ENCODE measurements around the gene RPS6KC1. TPM values are rescaled to one million over a fixed set of nuclear protein-coding genes. Genes with fewer than 3 reads are reported as not detected.
"Not testable (repeated sequence)": the region's sequence is repeated elsewhere in the genome, so short reads cannot be mapped to it uniquely, and the experiment has no call there.

RPS6KC1 gene
- total and polyA plus RNA-seq, 4 donors = 26.2 to 66.9 (median 33.8) TPM

DNA sequence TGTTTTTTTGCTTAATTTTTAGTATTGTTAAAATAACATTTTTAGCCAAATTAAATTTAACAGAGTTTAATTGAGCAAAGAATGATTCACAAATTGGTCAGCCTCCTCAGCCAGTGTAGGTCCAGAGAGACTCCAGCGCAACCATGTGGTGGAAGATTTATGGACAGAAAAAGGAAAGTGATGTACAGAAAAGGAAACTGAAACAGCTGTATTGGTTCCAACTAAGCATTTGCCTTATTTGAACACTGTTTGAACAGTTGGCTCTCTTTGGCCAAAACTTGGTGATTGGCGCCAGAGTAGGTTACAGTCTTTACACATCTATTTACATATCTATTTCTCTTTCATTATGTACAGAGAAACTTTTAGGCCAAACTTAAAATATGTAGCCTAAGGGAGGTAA lies 19.4 kb downstream of the RPS6KC1 start:
- no peaks in the 10 kb centered on the region for H3K4me1 ChIP-seq (ENCODE audit: control insufficient read depth, insufficient read depth, low read length)
- H3K27me3 ChIP-seq (ENCODE audit: control insufficient read depth, insufficient read depth, low read length) = no peaks in the 10 kb centered on the region
- H3K9me3 ChIP-seq (ENCODE audit: control insufficient read depth, insufficient read depth, low read length) = no peaks in the 10 kb centered on the region
- no peak overlapping the region for H3K4me3 ChIP-seq (ENCODE audit: low read depth, low read length)
- DNase-seq (ENCODE audit: low read depth in 4 of 6, low spot score in 6 of 6) = no peak
- H3K36me3 ChIP-seq (ENCODE audit: control insufficient read depth, insufficient read depth, low read length) = no peaks in the 10 kb centered on the region
- H3K27ac ChIP-seq (ENCODE audit: low read depth, low read length) = no peak overlapping the region
- 14% methylated on average over 1 of the region's 2 CpGs for WGBS (ENCODE audit: insufficient coverage)

DNA sequence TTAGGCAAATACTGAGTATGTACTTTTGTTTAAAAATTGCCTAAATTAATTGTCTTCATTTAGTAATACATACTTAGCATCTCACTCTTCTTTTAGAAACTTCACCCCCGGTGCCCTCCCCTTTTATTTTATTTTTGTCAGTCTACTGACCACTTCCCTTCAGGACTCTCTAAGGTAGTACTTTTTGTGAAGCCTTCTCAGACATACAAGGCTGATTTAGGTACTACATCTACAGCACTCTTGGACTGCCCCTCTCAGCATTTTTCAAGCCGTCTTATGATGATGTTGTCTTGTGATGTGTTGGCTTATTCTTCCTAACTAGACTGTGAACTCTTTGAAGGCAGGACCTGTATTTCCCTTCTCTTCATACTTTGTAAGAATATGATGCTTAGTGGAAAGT lies 24.7 kb downstream of the RPS6KC1 start:
- no peak overlapping the region for H3K4me3 ChIP-seq (ENCODE audit: low read depth, low read length)
- no peaks in the 10 kb centered on the region for H3K4me1 ChIP-seq (ENCODE audit: control insufficient read depth, insufficient read depth, low read length)
- no peaks in the 10 kb centered on the region for H3K27me3 ChIP-seq (ENCODE audit: control insufficient read depth, insufficient read depth, low read length)
- no peak for DNase-seq (ENCODE audit: low read depth in 4 of 6, low spot score in 6 of 6)
- no peak overlapping the region for H3K27ac ChIP-seq (ENCODE audit: low read depth, low read length)
- no CpG with 5 or more reads among the region's 2 CpGs for WGBS (ENCODE audit: insufficient coverage)
- no peaks in the 10 kb centered on the region for H3K9me3 ChIP-seq (ENCODE audit: control insufficient read depth, insufficient read depth, low read length)
- no peaks in the 10 kb centered on the region for H3K36me3 ChIP-seq (ENCODE audit: control insufficient read depth, insufficient read depth, low read length)

DNA sequence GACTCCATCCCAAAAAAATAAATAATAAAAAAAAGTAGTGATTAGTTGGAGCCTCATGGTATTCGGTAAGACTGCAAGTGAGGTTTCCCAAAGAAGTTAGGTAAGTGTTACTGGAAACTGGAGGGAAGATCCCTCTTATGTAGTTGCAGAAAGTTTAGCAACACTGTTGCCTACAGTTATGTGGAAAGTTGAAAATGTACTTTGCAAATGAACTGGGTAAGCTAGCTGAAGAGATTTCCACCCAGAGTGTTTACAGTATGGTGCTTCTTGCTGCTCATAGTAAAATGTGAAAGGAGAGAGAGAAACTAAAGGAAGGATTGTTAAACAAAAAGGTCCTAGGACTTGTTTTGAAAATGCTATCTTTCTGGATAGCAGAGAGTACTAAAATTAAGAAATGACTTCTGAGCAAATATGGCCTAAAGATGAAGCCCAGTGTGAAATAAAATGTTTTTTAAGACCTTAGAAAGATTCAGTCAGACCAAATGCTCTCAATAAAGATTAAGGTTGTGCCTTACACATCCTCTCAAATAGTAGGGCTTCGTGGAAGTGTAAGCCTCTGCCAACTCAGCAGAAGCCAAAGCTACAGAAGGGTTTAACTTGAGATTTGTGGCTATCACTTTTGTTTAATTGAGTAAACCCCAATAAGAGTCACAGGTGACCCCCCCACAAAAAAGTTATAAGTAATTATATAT lies 31.5 kb downstream of the RPS6KC1 start:
- peaks cover 11% of the 10 kb centered on the region for H3K36me3 ChIP-seq (ENCODE audit: control insufficient read depth, insufficient read depth, low read length)
- no peak overlapping the region for H3K4me3 ChIP-seq (ENCODE audit: low read depth, low read length)
- no peak overlapping the region for H3K27ac ChIP-seq (ENCODE audit: low read depth, low read length)
- no peaks in the 10 kb centered on the region for H3K4me1 ChIP-seq (ENCODE audit: control insufficient read depth, insufficient read depth, low read length)
- no peaks in the 10 kb centered on the region for H3K27me3 ChIP-seq (ENCODE audit: control insufficient read depth, insufficient read depth, low read length)
- 93% methylated on average over 1 of the region's 2 CpGs for WGBS (ENCODE audit: insufficient coverage)
- no peak for DNase-seq (ENCODE audit: low read depth in 4 of 6, low spot score in 6 of 6)
- no peaks in the 10 kb centered on the region for H3K9me3 ChIP-seq (ENCODE audit: control insufficient read depth, insufficient read depth, low read length)

DNA sequence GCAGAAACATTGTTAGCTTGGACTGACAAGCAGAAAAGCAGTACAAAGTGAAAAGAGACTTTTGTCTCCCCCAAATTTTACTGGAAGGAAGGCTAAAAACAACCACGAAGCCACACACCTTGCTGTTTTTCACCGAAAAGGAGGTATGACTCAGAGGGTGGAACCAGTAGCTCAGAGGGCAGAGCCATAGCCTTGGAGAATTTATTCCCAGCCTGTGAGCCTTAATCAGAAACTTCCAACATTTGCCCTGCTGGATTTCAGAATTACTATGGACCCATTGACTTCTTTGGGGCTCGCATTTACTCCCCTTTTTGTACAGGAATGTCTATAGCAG lies 32.0 kb downstream of the RPS6KC1 start:
- Histone ChIP-seq H3K27ac (ENCODE audit: low read depth, low read length) (no peak overlapping the region), H3K9me3 (ENCODE audit: control insufficient read depth, insufficient read depth, low read length) (no peaks in the 10 kb centered on the region), H3K36me3 (ENCODE audit: control insufficient read depth, insufficient read depth, low read length) (peaks cover 11% of the 10 kb centered on the region), H3K4me1 (ENCODE audit: control insufficient read depth, insufficient read depth, low read length) (no peaks in the 10 kb centered on the region), H3K4me3 (ENCODE audit: low read depth, low read length) (no peak overlapping the region), H3K27me3 (ENCODE audit: control insufficient read depth, insufficient read depth, low read length) (no peaks in the 10 kb centered on the region)
- 100% methylated on average over 2 of the region's 3 CpGs for WGBS (ENCODE audit: insufficient coverage)
- DNase-seq (ENCODE audit: low read depth in 4 of 6, low spot score in 6 of 6) = no peak

DNA sequence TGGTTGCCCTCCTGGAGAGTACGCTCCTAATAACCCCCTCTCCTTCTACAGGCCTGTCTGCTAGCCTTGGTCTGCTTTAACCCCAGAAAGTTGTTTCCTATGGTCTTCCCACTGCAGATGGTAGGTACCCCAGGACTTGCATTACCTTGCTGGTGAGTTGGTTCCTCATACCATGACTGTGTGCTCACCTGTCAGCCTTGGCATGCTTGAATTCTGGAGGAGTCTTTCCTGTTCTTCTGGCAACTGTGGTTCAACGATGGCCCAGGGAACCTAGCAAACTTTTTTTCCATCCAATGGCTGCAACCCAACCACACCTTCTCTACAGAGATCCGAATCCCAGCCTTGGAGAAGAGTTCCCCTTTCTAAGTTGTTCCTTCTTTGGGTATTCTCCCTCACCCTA lies 36.9 kb downstream of the RPS6KC1 start:
- Histone ChIP-seq H3K9me3 (ENCODE audit: control insufficient read depth, insufficient read depth, low read length) (no peaks in the 10 kb centered on the region), H3K27ac (ENCODE audit: low read depth, low read length) (no peak overlapping the region), H3K36me3 (ENCODE audit: control insufficient read depth, insufficient read depth, low read length) (peaks cover 10% of the 10 kb centered on the region), H3K4me3 (ENCODE audit: low read depth, low read length) (no peak overlapping the region), H3K27me3 (ENCODE audit: control insufficient read depth, insufficient read depth, low read length) (no peaks in the 10 kb centered on the region), H3K4me1 (ENCODE audit: control insufficient read depth, insufficient read depth, low read length) (no peaks in the 10 kb centered on the region)
- 100% methylated on average over 1 of the region's 3 CpGs for WGBS (ENCODE audit: insufficient coverage)
- no peak for DNase-seq (ENCODE audit: low read depth in 4 of 6, low spot score in 6 of 6)

DNA sequence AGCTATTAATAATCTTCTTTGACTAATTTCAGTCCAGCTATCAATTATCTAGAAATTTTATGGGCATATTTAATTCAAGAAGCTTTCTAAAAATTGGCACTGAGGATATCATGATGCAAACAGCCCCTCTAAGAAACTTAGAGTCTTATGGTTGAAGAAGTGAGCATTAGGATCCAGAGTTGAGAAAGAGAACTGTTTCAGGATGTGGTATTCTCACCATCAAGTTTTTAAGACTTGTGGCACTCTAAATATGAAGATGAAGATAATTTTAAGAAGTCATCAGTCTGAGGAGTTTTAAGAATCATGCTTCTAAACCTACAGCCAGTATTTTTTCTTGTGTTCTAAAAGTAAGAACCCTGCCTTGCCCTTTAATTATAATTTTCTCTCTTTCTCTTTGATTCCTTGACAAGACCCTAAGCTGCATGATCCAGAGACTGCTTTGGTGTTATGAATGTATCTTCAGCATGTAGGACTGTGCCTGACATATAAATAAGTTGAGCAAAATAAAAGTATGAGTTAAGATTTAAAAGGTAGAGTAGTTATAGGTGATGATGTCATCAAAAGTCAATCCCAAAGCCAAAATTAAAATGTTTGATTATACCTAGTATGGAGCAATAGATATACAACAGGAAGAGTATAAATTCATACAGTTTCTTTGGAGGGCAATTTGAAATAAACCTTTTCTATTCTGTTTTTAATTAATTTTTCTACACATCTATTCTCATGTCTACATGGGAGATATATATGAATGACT lies 39.1 kb downstream of the RPS6KC1 start:
- Histone ChIP-seq H3K27ac (ENCODE audit: low read depth, low read length) (no peak overlapping the region), H3K4me3 (ENCODE audit: low read depth, low read length) (no peak overlapping the region), H3K9me3 (ENCODE audit: control insufficient read depth, insufficient read depth, low read length) (no peaks in the 10 kb centered on the region), H3K4me1 (ENCODE audit: control insufficient read depth, insufficient read depth, low read length) (no peaks in the 10 kb centered on the region), H3K36me3 (ENCODE audit: control insufficient read depth, insufficient read depth, low read length) (peaks cover 6% of the 10 kb centered on the region), H3K27me3 (ENCODE audit: control insufficient read depth, insufficient read depth, low read length) (no peaks in the 10 kb centered on the region)
- DNase-seq (ENCODE audit: low read depth in 4 of 6, low spot score in 6 of 6) = no peak

DNA sequence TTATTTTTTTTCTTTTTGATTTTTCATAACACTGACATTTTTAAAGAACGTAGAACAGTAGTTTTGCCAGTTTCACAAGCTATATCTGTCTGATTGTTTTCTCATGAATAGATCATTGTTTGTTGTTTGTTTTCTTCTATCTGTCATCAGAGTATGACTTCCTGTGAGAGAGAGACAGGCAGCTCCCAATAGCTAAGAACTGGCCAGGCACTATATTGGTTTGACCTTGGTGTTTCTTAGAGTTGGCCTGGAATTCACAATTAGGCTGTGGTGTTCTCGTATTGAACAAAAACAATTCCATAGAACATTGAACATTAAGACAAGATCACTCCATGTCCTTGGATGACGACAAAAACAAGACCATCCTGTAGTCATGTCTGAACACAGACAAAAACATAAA lies 43.4 kb downstream of the RPS6KC1 start:
- Histone ChIP-seq H3K36me3 (ENCODE audit: control insufficient read depth, insufficient read depth, low read length) (no peaks in the 10 kb centered on the region), H3K4me3 (ENCODE audit: low read depth, low read length) (no peak overlapping the region), H3K4me1 (ENCODE audit: control insufficient read depth, insufficient read depth, low read length) (no peaks in the 10 kb centered on the region), H3K27me3 (ENCODE audit: control insufficient read depth, insufficient read depth, low read length) (no peaks in the 10 kb centered on the region), H3K27ac (ENCODE audit: low read depth, low read length) (no peak overlapping the region), H3K9me3 (ENCODE audit: control insufficient read depth, insufficient read depth, low read length) (no peaks in the 10 kb centered on the region)
- WGBS (ENCODE audit: insufficient coverage) = 83% methylated on average over 1 of the region's 3 CpGs
- no peak for DNase-seq (ENCODE audit: low read depth in 4 of 6, low spot score in 6 of 6)

DNA sequence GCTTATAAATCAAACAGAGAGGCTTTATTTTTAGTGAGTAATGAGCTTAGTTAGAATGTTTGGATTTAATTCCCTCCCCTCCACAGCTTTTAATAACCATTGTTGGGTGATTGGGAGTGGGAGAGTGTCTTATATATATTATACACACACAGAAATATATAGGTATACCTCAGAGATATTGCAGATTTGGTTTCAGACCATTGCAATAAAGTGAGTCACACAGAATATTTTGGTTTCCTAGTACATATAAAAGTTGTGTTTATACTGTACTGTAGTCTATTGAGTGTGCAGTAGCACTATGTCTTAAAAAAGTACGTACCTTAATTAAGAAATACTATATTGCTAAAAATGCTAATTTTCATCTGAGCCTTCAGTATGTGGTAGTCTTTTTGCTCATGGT lies 44.4 kb downstream of the RPS6KC1 start:
- DNase-seq (ENCODE audit: low read depth in 4 of 6, low spot score in 6 of 6) = no peak
- Histone ChIP-seq H3K4me3 (ENCODE audit: low read depth, low read length) (no peak overlapping the region), H3K36me3 (ENCODE audit: control insufficient read depth, insufficient read depth, low read length) (no peaks in the 10 kb centered on the region), H3K27me3 (ENCODE audit: control insufficient read depth, insufficient read depth, low read length) (no peaks in the 10 kb centered on the region), H3K9me3 (ENCODE audit: control insufficient read depth, insufficient read depth, low read length) (no peaks in the 10 kb centered on the region), H3K27ac (ENCODE audit: low read depth, low read length) (no peak overlapping the region), H3K4me1 (ENCODE audit: control insufficient read depth, insufficient read depth, low read length) (no peaks in the 10 kb centered on the region)
- no CpG with 5 or more reads among the region's 1 CpG for WGBS (ENCODE audit: insufficient coverage)

DNA sequence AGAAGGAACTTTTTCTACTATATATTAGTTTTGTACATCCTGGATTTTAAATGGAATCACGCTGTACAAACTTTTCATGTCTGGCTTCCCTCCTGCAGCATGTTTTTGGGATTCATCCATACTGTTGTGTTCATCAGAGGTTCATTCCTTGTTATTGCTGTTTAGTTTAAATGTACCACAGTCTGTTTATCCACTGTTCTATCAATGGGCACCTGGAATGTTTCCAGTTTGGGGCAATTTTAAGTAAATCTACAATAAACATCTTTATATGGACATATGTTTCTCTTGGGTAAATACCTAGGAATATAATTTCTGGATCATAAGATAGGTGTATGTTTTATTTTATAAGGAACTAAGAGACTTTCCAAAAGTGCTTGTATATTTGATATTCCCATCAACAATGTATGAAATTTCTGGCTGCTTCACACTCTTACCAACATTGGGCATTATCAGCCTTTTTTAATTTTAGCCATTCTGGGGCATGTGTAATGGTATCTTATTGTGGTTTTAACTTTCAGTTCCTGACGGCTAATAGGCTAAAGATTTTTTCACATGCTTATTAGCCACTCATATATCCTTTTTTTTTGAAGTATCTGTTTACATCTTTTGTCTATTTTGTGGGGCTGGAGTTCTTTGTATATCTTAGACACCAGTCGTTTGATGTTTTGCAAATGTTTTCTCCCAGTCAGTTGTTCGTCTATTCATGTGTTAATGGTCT lies 48.8 kb downstream of the RPS6KC1 start:
- no peaks in the 10 kb centered on the region for H3K36me3 ChIP-seq (ENCODE audit: control insufficient read depth, insufficient read depth, low read length)
- no peaks in the 10 kb centered on the region for H3K27me3 ChIP-seq (ENCODE audit: control insufficient read depth, insufficient read depth, low read length)
- DNase-seq (ENCODE audit: low read depth in 4 of 6, low spot score in 6 of 6) = no peak
- no peak overlapping the region for H3K4me3 ChIP-seq (ENCODE audit: low read depth, low read length)
- WGBS (ENCODE audit: insufficient coverage) = no CpG with 5 or more reads among the region's 4 CpGs
- H3K27ac ChIP-seq (ENCODE audit: low read depth, low read length) = no peak overlapping the region
- no peaks in the 10 kb centered on the region for H3K9me3 ChIP-seq (ENCODE audit: control insufficient read depth, insufficient read depth, low read length)
- no peaks in the 10 kb centered on the region for H3K4me1 ChIP-seq (ENCODE audit: control insufficient read depth, insufficient read depth, low read length)

DNA sequence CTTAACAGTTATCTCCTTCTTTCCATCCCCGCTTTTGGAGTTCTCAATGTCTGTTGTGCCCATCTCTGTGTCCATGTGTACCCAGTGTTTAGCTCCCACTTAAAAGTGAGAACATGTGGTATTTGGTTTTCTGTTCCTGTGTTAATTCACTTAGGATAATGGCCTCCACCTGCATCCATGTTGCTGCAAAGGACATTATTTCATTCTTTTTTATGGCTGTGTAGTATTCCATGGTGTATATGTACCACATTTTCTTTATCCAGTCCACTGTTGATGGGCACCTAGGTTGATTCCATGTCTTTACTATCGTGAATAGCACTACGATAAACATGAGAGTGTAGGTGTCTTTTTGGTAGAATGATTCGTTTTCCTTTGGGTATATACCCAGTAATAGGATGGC lies 49.5 kb downstream of the RPS6KC1 start:
- not testable (repeated sequence) for H3K36me3 ChIP-seq (ENCODE audit: control insufficient read depth, insufficient read depth, low read length); H3K9me3 ChIP-seq (ENCODE audit: control insufficient read depth, insufficient read depth, low read length); H3K27me3 ChIP-seq (ENCODE audit: control insufficient read depth, insufficient read depth, low read length); DNase-seq (ENCODE audit: low read depth in 4 of 6, low spot score in 6 of 6); H3K4me1 ChIP-seq (ENCODE audit: control insufficient read depth, insufficient read depth, low read length); H3K4me3 ChIP-seq (ENCODE audit: low read depth, low read length); H3K27ac ChIP-seq (ENCODE audit: low read depth, low read length)
- 100% methylated on average over 1 of the region's 4 CpGs for WGBS (ENCODE audit: insufficient coverage)
